HG03108 (cell line): ENCODE results near the gene ATP5MG.
A peak's percentile ranks its signal among the peaks of the same experiment; 100 is the strongest.
"Not testable (repeated sequence)": the region's sequence is repeated elsewhere in the genome, so short reads cannot be mapped to it uniquely, and the experiment has no call there.

Source experiments
- ATAC-seq: cut with Tn5 transposase; IDR thresholded peaks from one replicate; pipeline ENCODE4 v1.9.1; 2021; ENCODE audit warnings: moderate library complexity; ENCODE audit not compliant: unreplicated experiment

The ATP5MG gene

GRCh38 chr11:118406599-118407166 is 5.3 kb downstream of the ATP5MG start:
- no peak for ATAC-seq

GRCh38 chr11:118410055-118410745 is 8.8 kb downstream of the ATP5MG start:
- peak; percentile 51 for ATAC-seq

GRCh38 chr11:118411530-118411929 is 10.1 kb downstream of the ATP5MG start:
- ATAC-seq = no peak

GRCh38 chr11:118412921-118413320 is 11.5 kb downstream of the ATP5MG start:
- no peak for ATAC-seq

GRCh38 chr11:118415062-118415738 is 13.8 kb downstream of the ATP5MG start:
- no peak for ATAC-seq

- no peak for ATAC-seq
Measured at GRCh38 chr11:118415739-118416068, 14.3 kb downstream of the ATP5MG start.

GRCh38 chr11:118416900-118417299 is 15.5 kb downstream of the ATP5MG start:
- not testable (repeated sequence) for ATAC-seq

- no peak for ATAC-seq
Measured at GRCh38 chr11:118417801-118418200, 16.4 kb downstream of the ATP5MG start.

GRCh38 chr11:118418766-118419165 is 17.4 kb downstream of the ATP5MG start:
- no peak for ATAC-seq

GRCh38 chr11:118427707-118428106 is 26.3 kb downstream of the ATP5MG start:
- no peak for ATAC-seq

- ATAC-seq = no peak
Measured at GRCh38 chr11:118430956-118431355, 29.6 kb downstream of the ATP5MG start.

- ATAC-seq = no peak
Measured at GRCh38 chr11:118434123-118434552, 32.7 kb downstream of the ATP5MG start.

GRCh38 chr11:118434553-118435289 is 33.3 kb downstream of the ATP5MG start:
- ATAC-seq = no peak

GRCh38 chr11:118435290-118435892 is 34.0 kb downstream of the ATP5MG start:
- ATAC-seq = peak; percentile 20

GRCh38 chr11:118435893-118436624 is 34.7 kb downstream of the ATP5MG start, which contains the start of gene KMT2A:
TSS of gene KMT2A (plus strand) at chr11:118436492. CDS start at chr11:118436513, 21 bp downstream.
- ATAC-seq = peak; percentile 51

GRCh38 chr11:118436639-118437207 is 35.3 kb downstream of the ATP5MG start:
- ATAC-seq = peak; percentile 10

- no peak for ATAC-seq
Measured at GRCh38 chr11:118437208-118438125, 36.1 kb downstream of the ATP5MG start.

- no peak for ATAC-seq
Measured at GRCh38 chr11:118438314-118438931, 37.0 kb downstream of the ATP5MG start.

- ATAC-seq = no peak
Measured at GRCh38 chr11:118439646-118440045, 38.2 kb downstream of the ATP5MG start.
